Right lobe of liver (tissue), 6 donors: ENCODE measurements around the gene RPL36A. TPM values are rescaled to one million over a fixed set of nuclear protein-coding genes. Genes with fewer than 3 reads are reported as not detected.

Source experiments
- ATAC-seq, 4 donors: fragments of 200-7000 bp; cut with Tn5 transposase; one replicate each; pipeline ENCODE4 v1.9.1; 2020; ENCODE audit warnings: mild to moderate bottlenecking in 4 of 4, moderate library complexity in 4 of 4
- DNase-seq, 3 donors: peaks; one replicate each; pipeline ENCODE4 v3.0.0-alpha.2; 2020
- H3K27ac ChIP-seq, 3 donors: fragments of 200-600 bp; one replicate each; pipeline ENCODE4 v1.8.0; 2022
- H3K27me3 ChIP-seq, 2 donors: fragments of 200-600 bp; one replicate each; pipeline ENCODE4 v1.8.0; 2022
- H3K36me3 ChIP-seq, 4 donors: fragments of 200-600 bp; sonication (generic) in 1 of 4; one replicate each; pipeline versions ENCODE4 v1.5.1 to v1.8.0; 2017 to 2022; ENCODE audit warnings: control low read depth in 1 of 4
- H3K4me1 ChIP-seq, 4 donors: fragments of 200-600 bp; sonication (generic) in 1 of 4; one replicate each; pipeline versions ENCODE4 v1.5.1 to v1.8.0; 2017 to 2022; ENCODE audit warnings: control low read depth in 1 of 4
- H3K4me3 ChIP-seq, 3 donors: fragments of 200-600 bp; one replicate each; pipeline ENCODE4 v1.8.0; 2022
- H3K9me3 ChIP-seq, 4 donors: fragments of 200-600 bp; sonication (generic) in 1 of 4; one replicate each; pipeline versions ENCODE4 v1.5.1 to v1.8.0; 2017 to 2022; ENCODE audit warnings: control low read depth in 1 of 4
- CTCF ChIP-seq, 4 donors: fragments of 200-600 bp in 3 of 4; fragments of 450-650 bp in 1 of 4; IDR thresholded peaks; one replicate each; pipeline versions ENCODE4 v1.5.1 to v1.8.0; 2016 to 2022; ENCODE audit warnings: antibody characterized with exemption in 4 of 4, mild to moderate bottlenecking in 2 of 4
- POLR2A ChIP-seq: fragments of 450-650 bp; IDR thresholded peaks from one replicate; pipeline ENCODE4 v1.6.1; 2017; ENCODE audit warnings: antibody characterized with exemption, mild to moderate bottlenecking
- WGBS: methylation state at CpG from one replicate; pipeline ENCODE4 v1.1.6; 2018; ENCODE audit warnings: low coverage, low lambda C conversion rate; ENCODE audit not compliant: insufficient coverage; ENCODE audit errors: missing lambda C conversion rate; 5-methylcytosine and 5-hydroxymethylcytosine counted together
- intact Hi-C, 2 donors: fragments of 100-400 bp; cut with DNase I; formaldehyde crosslinking; loops; one replicate each; pipeline versions ENCODE4 v1.11.2 to v1.14.1; 2022
- total RNA-seq, 6 experiments: library from RNA; depleted of rRNA in 2 of 6; stranded (reverse); fragments of >200 nt in 2 of 6; fragmentation: NEBNext Ultra II Directional in 3 of 6; extraction: Animal tissue kit (Norgen Biotek cat#: 25700) in 3 of 6; gene quantifications; one replicate each; pipeline versions ENCODE4 v1.1.0 to v1.2.4, GENCODE V29; 2016 to 2023
- donor health status: DM: no; HTN: yes; CAD: no.
- donor health status: DM: no; HTN: no; CAD: no.
- donor health status: DM: no; HTN: no; CAD: no.
- donor health status: DM: no; HTN: yes; CAD: no.
- donor health status: DM: no; HTN: yes; CAD: no.

RPL36A gene
- total RNA-seq, 6 experiments from 2014 or later, result 30.5 to 1,059 (median 46.3) TPM

DNA sequence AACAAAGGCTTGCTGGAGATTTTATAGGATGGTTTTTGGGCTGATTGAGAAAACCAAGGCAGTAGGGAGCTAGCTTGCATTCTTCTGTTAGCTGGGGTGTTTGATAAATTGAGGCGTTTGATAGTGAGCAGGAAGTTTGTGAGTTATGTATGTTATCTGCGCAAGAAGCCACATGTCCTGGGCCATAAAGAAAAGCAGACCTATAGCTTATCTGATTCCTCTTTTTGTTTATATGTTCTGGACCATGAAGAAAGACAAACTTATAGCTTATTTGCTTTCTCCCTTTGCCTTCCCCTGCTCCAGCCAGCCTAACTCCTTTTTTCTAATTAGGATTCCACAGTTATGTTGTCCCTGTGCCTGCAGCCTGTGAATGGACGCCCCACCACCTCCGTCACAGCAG, 26.4 kb downstream of the RPL36A start:
- H3K4me1 ChIP-seq, result no peaks in the 10 kb centered on the region
- ATAC-seq, result no peak
- peak overlapping the region in 1 of 3 donors; percentile 89 for H3K27ac ChIP-seq
- H3K9me3 ChIP-seq, result no peaks in the 10 kb centered on the region
- DNase-seq, result no peak
- H3K36me3 ChIP-seq, result peaks cover 0 to 10% (median 2%) of the 10 kb centered on the region in 4 donors
- WGBS, result 67% methylated on average over 4 of the region's 4 CpGs
- intact Hi-C loops, result no loop called here
- H3K27me3 ChIP-seq, result no peaks in the 10 kb centered on the region
- no peak for TF ChIP-seq CTCF (IDR thresholded peaks at IDR 0.05)
- TF ChIP-seq POLR2A, result no peak
- H3K4me3 ChIP-seq, result no peak overlapping the region

DNA sequence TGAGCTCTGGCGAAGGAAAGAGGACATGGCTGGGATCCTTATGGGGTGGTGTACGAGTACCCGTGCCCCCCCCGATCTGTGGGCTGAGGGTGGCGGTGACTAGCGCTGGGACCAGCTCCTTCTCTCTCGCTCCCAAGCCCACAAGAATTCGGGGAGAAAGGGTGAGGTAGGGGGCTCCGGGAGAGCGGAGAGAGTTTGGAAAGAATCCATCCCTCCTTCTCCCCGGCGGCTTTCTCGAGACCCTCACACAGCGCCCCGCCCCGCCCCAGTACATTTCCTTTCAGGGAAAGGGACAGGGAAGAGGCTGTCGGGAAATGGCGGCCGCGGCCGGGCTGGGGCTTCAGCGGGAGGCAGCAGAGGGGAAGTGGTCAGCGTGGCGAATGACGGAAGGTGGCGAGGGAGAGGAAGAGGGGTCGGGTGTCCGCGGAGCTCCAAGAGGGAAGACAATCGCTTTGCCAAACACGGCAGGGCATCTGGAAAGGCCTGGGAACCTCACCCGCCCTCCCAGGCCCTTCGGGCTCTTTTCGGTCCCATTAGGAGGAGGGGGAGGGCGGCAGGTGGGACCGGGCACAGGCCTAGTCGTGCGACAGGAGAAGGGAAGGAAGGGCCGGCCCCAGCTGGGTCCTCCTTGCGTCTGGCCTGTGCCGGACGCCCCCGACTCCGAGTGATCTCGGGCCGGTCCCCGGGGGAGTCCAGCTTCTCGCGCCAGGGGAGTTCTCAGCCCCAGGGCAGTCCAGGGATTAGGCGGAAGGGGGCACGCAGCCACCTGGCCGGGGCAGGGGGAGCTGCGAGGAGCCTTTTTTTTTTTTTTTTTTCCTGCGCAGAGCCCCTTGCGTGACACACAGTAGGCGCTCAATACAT, 27.4 kb downstream of the RPL36A start:
- Histone ChIP-seq H3K4me1 (no peaks in the 10 kb centered on the region), H3K27me3 (no peaks in the 10 kb centered on the region), H3K27ac (peak overlapping the region; percentile 85 to 90 (median 89)), H3K9me3 (no peaks in the 10 kb centered on the region), H3K36me3 (peaks cover 0 to 4% (median 0%) of the 10 kb centered on the region in 4 donors), H3K4me3 (peak overlapping the region; percentile 53 to 62 (median 55))
- DNase-seq (peak; percentile 70 to 75 (median 72)), ATAC-seq (peak; percentile 76 to 91 (median 79))
- TF ChIP-seq POLR2A, result peak; percentile 41
- TF ChIP-seq CTCF (IDR thresholded peaks at IDR 0.05), result no peak
- 15% methylated on average over 35 of the region's 56 CpGs for WGBS
- intact Hi-C loops, result no loop called here

GRCh38 chrX:101419489-101419888, 28.7 kb downstream of the RPL36A start:
- Histone ChIP-seq H3K27ac (no peak overlapping the region), H3K4me1 (no peaks in the 10 kb centered on the region), H3K27me3 (no peaks in the 10 kb centered on the region), H3K4me3 (no peak overlapping the region), H3K36me3 (no peaks in the 10 kb centered on the region), H3K9me3 (no peaks in the 10 kb centered on the region)
- TF ChIP-seq POLR2A, result no peak
- TF ChIP-seq CTCF (IDR thresholded peaks at IDR 0.05), result no peak
- intact Hi-C loops, result no loop called here
- WGBS, result 61% methylated on average over 2 of the region's 2 CpGs
- DNase-seq, result no peak
- no peak for ATAC-seq

GRCh38 chrX:101427954-101428353, 37.1 kb downstream of the RPL36A start:
- no peak for ATAC-seq
- WGBS, result 81% methylated on average over 2 of the region's 2 CpGs
- TF ChIP-seq CTCF (IDR thresholded peaks at IDR 0.05) (no peak), POLR2A (no peak)

More at GRCh38 chrX:101427954-101428353, 37.1 kb downstream of the RPL36A start:
- peaks cover 0 to 3% (median 0%) of the 10 kb centered on the region in 4 donors for H3K36me3 ChIP-seq
- H3K27me3 ChIP-seq, result peaks cover 0 to 6% of the 10 kb centered on the region in 2 donors
- intact Hi-C loops, result no loop called here
- no peaks in the 10 kb centered on the region for H3K9me3 ChIP-seq
- no peaks in the 10 kb centered on the region for H3K4me1 ChIP-seq
- no peak overlapping the region for H3K4me3 ChIP-seq
- H3K27ac ChIP-seq, result no peak overlapping the region
- DNase-seq, result no peak
